Measurements from ENCODE around the gene EMC8. TPM values are rescaled to one million over a fixed set of nuclear protein-coding genes. Genes with fewer than 3 reads are reported as not detected.

Gene EMC8
- total RNA-seq, 4 donors from 2014 or later, result 11.8 to 26.6 (median 16.7) TPM

- Histone ChIP-seq H3K36me3 (no peaks in the 10 kb centered on the region), H3K9me3 (no peaks in the 10 kb centered on the region), H3K4me1 (no peaks in the 10 kb centered on the region), H3K4me3 (no peak overlapping the region), H3K27me3 (no peaks in the 10 kb centered on the region), H3K27ac (no peak overlapping the region)
- no peak for DNase-seq
- TF ChIP-seq POLR2A (IDR thresholded peaks at IDR 0.05), result no peak
- no peak for TF ChIP-seq CTCF (IDR thresholded peaks at IDR 0.05)
- intact Hi-C loops (cut with DNase I; ENCODE audit: low total_unique reads), result no loop called here
Observed at GRCh38 chr16:85774136-85774535, 25.2 kb downstream of the EMC8 start.

- H3K27me3 ChIP-seq, result no peaks in the 10 kb centered on the region
- intact Hi-C loops (cut with DNase I; ENCODE audit: low total_unique reads), result no loop called here
- H3K4me3 ChIP-seq, result no peak overlapping the region
- TF ChIP-seq POLR2A (IDR thresholded peaks at IDR 0.05), result no peak
- no peak for TF ChIP-seq CTCF (IDR thresholded peaks at IDR 0.05)
- DNase-seq, result no peak
- no peak overlapping the region for H3K27ac ChIP-seq
- no peaks in the 10 kb centered on the region for H3K36me3 ChIP-seq
- no peaks in the 10 kb centered on the region for H3K4me1 ChIP-seq
- no peaks in the 10 kb centered on the region for H3K9me3 ChIP-seq
Observed at GRCh38 chr16:85773044-85773443, 26.3 kb downstream of the EMC8 start.

- no peak for DNase-seq
- Histone ChIP-seq H3K36me3 (no peaks in the 10 kb centered on the region), H3K4me1 (no peaks in the 10 kb centered on the region), H3K27me3 (no peaks in the 10 kb centered on the region), H3K27ac (no peak overlapping the region), H3K4me3 (no peak overlapping the region), H3K9me3 (no peaks in the 10 kb centered on the region)
- TF ChIP-seq CTCF (IDR thresholded peaks at IDR 0.05), result no peak
- no peak for TF ChIP-seq POLR2A (IDR thresholded peaks at IDR 0.05)
- intact Hi-C loops (cut with DNase I; ENCODE audit: low total_unique reads), result no loop called here
Observed at GRCh38 chr16:85770741-85771140, 28.6 kb downstream of the EMC8 start.

- TF ChIP-seq POLR2A (IDR thresholded peaks at IDR 0.05), result no peak
- TF ChIP-seq CTCF (IDR thresholded peaks at IDR 0.05), result no peak
Observed at GRCh38 chr16:85768199-85768598, 31.1 kb downstream of the EMC8 start.

GRCh38 chr16:85767531-85767930 lies 31.8 kb downstream of the EMC8 start:
- H3K4me1 ChIP-seq, result no peaks in the 10 kb centered on the region
- TF ChIP-seq POLR2A (IDR thresholded peaks at IDR 0.05) (no peak), CTCF (IDR thresholded peaks at IDR 0.05) (no peak)
- intact Hi-C loops (cut with DNase I; ENCODE audit: low total_unique reads), result no loop called here
- no peaks in the 10 kb centered on the region for H3K27me3 ChIP-seq
- no peak overlapping the region for H3K4me3 ChIP-seq
- DNase-seq, result no peak
- no peak overlapping the region for H3K27ac ChIP-seq
- no peaks in the 10 kb centered on the region for H3K36me3 ChIP-seq
- no peaks in the 10 kb centered on the region for H3K9me3 ChIP-seq

More at GRCh38 chr16:85768199-85768598, 31.1 kb downstream of the EMC8 start:
- DNase-seq, result no peak
- H3K4me3 ChIP-seq, result no peak overlapping the region
- H3K27me3 ChIP-seq, result no peaks in the 10 kb centered on the region
- H3K36me3 ChIP-seq, result no peaks in the 10 kb centered on the region
- H3K4me1 ChIP-seq, result no peaks in the 10 kb centered on the region
- intact Hi-C loops (cut with DNase I; ENCODE audit: low total_unique reads), result no loop called here
- no peak overlapping the region for H3K27ac ChIP-seq
- H3K9me3 ChIP-seq, result no peaks in the 10 kb centered on the region

Measured in uterus (tissue), 4 donors.